ENCODE measurements around the gene ZDHHC1.

- TF ChIP-seq RFX5 (IDR thresholded peaks at IDR 0.05; ENCODE audit: low read length): no peak
- TF ChIP-seq TAF1 (IDR thresholded peaks at IDR 0.05; ENCODE audit: borderline replicate concordance, low read depth, low read length): no peak
- TF ChIP-seq, protein P1, sequence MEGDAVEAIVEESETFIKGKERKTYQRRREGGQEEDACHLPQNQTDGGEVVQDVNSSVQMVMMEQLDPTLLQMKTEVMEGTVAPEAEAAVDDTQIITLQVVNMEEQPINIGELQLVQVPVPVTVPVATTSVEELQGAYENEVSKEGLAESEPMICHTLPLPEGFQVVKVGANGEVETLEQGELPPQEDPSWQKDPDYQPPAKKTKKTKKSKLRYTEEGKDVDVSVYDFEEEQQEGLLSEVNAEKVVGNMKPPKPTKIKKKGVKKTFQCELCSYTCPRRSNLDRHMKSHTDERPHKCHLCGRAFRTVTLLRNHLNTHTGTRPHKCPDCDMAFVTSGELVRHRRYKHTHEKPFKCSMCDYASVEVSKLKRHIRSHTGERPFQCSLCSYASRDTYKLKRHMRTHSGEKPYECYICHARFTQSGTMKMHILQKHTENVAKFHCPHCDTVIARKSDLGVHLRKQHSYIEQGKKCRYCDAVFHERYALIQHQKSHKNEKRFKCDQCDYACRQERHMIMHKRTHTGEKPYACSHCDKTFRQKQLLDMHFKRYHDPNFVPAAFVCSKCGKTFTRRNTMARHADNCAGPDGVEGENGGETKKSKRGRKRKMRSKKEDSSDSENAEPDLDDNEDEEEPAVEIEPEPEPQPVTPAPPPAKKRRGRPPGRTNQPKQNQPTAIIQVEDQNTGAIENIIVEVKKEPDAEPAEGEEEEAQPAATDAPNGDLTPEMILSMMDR (IDR thresholded peaks at IDR 0.05): no peak
- TF ChIP-seq FOXJ3 (CRISPR knock-in tag; IDR thresholded peaks at IDR 0.05): no peak
- TF ChIP-seq POLR2AphosphoS5 (IDR thresholded peaks at IDR 0.05; ENCODE audit: low read depth, low read length): no peak
- no peak for TF ChIP-seq EP300 (IDR thresholded peaks at IDR 0.05; ENCODE audit: borderline replicate concordance in 1 of 2, low read depth in 1 of 2, low read length in 1 of 2)
- no peak for TF ChIP-seq RCOR1 (IDR thresholded peaks at IDR 0.05; ENCODE audit: low read length)
- no peak for TF ChIP-seq MEF2A (IDR thresholded peaks at IDR 0.05; ENCODE audit: borderline replicate concordance, low read depth)
These were observed 28.8 kb upstream of the ZDHHC1 start for GRCh38 chr16:67445126-67445426.
